SK-N-MC (cell line): ENCODE measurements around the gene EIF3D.

Source experiments
- EZH2 ChIP-seq: fragments of 200-600 bp; sonication (generic); IDR thresholded peaks from one replicate; pipeline ENCODE4 v1.6.1; 2017; ENCODE audit warnings: antibody characterized with exemption
- POLR2AphosphoS5 ChIP-seq: IDR thresholded peaks from 2 replicates; pipeline ENCODE4 v1.6.1; 2012; ENCODE audit warnings: mild to moderate bottlenecking, low read depth, low read length, borderline replicate concordance

DNA sequence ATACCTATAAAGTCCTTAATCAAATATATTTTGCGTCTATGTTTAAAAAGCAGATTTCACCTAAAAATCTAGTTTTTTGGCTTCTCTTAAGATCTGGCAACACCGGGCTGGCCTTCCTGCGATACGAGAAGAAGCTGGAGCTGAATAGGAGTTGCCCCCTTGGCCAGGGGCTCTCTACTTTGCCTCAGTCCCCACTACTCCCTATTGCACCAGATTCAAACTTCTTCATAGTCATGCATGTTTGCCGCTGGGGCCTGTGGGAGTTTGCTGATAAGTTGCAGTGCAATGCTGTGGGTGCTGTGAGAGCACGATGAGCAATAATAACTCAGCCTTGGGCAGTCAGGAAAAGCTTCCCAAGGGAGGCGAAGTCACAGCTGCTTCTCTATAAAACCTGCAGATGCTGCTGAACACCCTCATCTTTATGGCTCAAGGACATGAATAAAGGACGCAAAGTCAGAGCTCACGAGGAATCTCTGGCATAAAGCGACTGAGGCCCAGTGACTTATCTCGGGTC, 15.2 kb upstream of the EIF3D start:
- TF ChIP-seq POLR2AphosphoS5 (no peak), EZH2 (no peak)
